ENCODE data around the gene ERBB2.
A peak's percentile ranks its signal among the peaks of the same experiment; 100 is the strongest.
"Not testable (repeated sequence)": the region's sequence is repeated elsewhere in the genome, so short reads cannot be mapped to it uniquely, and the experiment has no call there.

The ERBB2 gene

DNA sequence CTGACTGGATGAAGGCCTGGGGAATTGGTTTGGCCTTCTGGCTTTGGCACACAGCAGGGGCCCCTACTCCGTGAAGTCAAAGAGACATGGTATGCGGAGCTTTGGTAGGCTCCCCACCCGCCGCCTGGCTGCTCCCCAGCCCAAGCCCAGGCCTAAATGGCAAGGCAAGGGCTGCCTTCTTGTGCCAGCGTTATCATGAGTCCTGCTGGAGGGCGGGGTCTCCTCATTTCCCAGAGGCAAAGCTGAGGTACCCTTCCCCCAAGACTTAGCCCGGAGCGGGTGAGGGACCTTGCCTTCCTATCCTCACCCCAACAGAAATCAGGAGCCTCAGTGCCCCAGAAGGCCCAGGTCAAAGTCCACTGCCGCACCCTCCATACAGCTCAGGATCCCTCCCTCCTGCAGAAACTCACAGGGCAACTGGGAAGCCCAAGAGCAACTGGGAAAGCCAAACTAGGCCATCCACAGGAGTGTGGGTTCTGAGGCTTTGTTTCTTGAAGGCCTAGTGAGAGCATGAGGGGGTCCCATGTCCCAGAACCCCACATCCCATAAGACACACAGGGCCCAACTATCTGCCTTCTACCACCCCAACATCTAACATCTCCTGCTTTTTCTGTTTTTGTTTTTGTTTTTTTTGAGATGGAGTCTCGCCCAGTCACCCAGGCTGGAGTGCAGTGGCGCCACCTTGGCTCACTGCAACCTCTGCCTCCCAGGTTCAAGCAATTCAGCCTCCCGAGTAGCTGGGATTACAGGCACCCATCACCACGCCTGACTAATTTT is 21.3 kb upstream of the ERBB2 start:
- no peak for DNase-seq (ENCODE audit: low read depth in 2 of 2)

DNA sequence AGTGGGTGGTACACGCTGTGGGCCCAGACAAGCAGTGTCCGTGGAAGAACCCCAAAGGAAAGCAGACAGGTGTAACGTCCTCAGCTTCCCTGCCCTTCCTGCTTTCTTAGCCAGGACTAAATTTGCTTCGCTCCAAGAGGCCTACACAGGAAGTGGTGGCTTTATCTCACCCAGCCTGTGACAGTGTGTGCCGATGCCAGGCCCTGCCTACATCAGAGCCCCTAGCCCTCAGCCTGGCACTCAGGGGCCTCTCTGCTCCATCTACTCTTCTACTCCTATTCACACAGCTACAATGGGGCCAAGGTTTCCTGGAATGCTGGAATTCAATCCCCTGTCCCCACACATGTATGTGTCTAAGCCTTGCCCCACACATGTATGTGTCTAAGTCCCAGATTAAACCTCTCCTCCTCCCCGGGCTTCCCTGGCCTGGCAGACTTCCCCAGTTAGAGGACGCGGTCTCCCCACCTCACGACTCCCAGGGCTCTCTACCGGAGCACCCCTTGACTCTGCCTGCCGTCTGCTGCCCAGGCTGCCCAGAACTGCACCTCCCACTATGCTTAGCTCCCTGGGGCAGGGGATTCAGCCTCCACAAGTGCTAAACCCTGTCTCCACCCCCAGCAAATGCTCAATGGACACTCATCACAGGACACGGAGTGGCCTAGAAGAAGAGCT is 20.2 kb upstream of the ERBB2 start:
- peak in 1 of 2 donors; percentile 12 for DNase-seq (ENCODE audit: low read depth in 2 of 2)

DNA sequence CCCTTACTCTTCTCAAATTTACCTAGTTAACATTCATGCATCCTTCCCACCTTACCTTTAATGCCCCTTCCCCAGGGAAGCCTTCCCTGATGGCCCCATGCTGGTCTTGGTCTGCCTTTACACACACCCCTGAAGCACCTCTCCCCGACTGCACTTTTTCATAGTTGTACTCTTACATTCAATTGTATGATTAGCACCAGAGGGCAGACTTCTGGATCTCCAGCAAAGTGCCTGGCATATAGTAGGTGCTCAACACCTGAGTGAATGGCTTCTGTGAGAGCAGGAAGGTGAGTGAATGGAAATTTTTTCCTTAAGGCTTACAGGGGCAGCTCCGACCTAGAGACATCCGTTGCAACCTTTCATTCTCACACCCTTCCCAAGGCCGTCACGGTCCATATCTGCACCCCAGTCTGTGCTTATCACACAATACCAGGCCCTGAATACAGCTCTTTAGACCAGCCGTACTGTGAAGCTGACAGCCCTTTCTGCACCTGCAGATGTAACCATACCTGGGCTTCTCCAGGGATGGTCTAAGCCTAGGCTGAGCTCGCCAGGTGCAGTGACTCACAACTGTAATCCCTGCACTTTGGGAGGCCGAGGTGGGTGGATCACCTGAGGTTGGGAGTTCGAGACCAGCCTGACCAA is 16.4 kb upstream of the ERBB2 start:
- DNase-seq (ENCODE audit: low read depth in 2 of 2), result no peak

DNA sequence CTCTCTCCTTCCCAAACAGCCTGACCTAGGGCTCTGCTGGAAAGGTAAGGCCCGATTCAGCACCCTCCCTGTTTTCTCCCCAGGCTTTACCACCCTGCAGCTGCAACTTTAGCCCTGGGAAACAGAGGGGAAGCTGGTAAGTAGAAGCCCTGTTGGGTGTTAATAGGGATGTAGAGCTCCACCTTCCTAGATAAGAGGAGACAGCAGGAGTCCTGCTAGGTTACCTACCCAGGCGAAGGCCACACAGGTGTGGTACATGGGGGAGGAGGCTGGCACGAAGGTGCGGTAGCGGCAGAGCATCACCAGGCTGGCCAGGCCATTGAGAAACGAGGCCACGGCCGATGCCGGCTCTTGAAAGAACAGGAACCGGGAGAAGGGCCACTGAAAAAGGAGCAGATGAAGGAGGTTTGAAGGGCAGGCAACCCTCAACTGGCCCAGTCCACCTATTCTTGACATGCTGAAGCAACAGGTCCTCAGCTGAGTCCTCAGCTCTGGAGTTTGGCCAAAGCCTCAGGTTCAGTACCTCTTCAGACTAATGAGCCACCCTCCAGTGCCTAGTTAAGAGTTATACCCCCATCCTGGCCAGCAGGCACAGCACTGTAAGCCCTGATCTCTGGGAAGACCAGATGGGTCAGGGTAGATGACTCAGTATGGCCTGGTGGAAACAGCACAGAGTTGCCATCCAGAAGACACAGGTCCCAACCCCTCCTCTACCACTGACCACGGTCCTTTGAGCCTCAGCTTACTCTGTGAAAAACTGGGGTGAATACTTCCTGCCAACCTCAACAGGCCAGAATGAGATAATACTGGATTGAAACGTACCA is 15.3 kb upstream of the ERBB2 start:
- no peak for DNase-seq (ENCODE audit: low read depth in 2 of 2)

DNA sequence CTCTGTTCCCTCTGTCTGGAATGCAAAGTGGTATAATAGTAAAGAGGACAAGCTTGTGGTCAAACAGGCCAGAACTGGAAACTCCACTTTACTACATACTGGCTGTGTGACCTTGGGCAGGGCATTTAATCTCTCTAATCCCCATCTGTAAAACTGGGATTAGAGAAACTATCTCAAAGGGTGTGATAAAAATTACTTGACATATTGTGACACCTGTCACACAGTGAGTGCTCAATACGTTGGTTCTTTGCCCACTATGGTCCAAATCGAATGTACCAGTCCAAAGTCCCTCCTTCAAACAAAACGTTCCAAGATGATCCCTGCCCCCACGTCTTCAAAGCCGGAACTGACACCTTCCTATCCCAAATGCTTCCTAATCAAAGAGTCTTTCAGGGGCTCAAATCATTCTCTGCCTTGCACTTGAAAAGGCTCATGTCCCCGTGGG is 12.7 kb upstream of the ERBB2 start:
- DNase-seq (ENCODE audit: low read depth in 2 of 2), result no peak

DNA sequence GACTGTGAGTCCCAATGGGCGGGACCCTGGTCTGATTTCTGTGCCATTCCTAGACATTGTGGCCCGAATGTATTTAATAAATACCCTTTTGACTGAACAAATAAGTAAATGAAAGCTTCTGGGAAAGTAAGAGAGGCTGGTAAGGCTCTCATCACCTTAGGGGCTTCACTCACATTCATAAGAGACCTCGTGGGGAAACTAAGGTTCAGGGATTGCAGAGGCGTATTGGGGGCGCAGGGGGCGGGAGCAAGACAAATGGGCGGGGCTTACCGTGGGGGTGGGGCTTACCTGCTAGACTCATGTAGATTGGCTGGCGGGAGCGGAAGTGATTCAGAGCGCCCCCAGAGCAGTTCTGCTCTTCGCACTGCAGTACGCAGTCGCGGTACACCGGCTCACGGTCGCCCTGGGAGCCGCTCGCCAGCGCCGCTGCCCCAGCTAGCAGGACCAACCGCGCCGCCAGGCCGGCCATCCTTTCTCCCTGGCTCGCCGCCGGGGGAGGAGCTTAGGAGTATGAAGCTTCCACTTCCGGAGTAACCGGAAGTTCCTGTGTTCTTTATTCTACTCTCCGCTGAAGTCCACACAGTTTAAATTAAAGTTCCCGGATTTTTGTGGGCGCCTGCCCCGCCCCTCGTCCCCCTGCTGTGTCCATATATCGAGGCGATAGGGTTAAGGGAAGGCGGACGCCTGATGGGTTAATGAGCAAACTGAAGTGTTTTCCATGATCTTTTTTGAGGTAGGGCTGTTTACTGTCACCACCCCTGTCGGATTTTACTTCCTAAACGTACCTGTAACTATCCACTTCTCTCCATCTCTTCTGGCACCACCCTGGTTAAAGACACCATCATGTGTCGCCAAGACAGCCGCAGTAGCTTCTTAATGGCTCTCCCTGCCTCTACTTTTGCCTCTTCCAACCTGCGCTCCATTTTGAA is 12.1 kb upstream of the ERBB2 start, which contains the start of gene PGAP3:
PGAP3 (minus strand) TSS at position 512 of the 929 bp plus-strand sequence; CDS start at position 469, 43 bp downstream.
- DNase-seq (ENCODE audit: low read depth in 2 of 2), result peak; percentile 61 to 73

DNA sequence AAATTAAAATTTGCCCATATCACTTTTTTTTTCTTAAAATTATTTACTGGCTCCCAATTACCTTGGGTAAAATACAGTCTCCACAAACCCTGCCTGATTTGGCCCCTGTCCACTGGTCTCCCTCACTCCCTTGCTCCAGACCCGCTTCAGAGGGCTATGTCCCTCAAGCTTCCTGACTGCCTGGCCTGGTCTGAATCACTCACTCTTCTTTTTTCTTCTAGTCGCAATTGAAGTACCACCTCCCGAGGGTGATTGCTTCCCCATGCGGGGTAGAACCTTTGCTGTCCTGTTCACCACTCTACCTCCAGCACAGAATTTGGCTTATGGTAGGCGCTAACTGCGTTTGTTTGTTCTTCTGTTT is 11.4 kb upstream of the ERBB2 start:
- DNase-seq (ENCODE audit: low read depth in 2 of 2), result no peak

DNA sequence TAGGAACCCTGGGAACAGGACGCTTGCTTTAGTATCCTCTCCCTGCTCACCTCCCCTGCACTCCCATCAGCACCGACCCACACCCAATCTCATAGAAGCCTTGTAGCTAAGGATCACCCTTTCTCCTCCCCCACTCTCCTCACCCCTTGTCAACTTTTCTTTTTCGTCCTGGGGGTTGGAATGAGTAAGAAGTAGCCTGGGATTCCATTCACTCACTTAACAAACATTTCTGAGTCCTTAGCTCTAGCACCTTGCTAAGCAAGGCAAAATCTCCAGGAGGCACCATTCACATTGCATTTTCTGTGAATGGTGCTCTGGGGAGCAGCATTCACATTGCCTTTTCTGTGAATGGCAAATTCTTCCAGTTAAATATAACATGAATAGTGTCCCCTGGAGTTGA is 10.9 kb upstream of the ERBB2 start:
- DNase-seq (ENCODE audit: low read depth in 2 of 2), result no peak

DNA sequence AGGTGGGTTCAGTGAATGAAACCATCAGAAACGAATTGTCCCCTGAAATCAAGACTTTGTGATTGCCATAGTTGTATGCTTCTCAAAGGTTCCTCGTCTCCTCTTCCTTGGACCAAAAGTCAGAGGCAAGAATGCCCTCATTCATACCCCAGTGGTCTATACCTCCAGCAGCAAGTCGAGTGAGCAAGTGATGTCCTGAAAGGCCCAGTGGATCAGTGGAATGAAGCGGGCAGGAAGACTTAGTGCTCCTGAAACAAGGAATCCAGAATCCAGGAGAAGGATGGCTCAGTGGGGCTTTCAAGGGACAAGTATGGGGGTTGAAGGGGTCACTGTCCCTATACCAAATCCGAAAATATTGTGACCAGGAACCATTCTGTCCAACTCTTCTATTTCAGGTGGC is 5.3 kb upstream of the ERBB2 start:
- DNase-seq (ENCODE audit: low read depth in 2 of 2), result no peak

DNA sequence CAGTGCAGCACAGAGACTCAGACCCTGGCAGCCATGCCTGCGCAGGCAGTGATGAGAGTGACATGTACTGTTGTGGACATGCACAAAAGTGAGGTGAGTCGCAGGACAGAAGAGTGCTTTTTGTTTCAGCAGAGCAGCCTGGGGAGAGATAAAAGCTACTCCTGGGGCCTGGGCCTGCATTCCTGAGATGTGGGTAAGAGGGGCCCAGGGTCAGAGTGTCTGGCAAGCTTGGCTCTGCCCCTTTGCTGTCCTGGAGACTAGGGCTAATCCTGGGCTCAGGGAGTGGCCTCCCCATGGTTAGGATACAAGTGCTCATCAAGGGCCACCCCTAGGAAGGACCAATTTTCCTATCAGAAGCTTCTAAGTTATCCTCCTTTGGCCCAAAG is 4.8 kb upstream of the ERBB2 start:
- DNase-seq (ENCODE audit: low read depth in 2 of 2), result no peak

DNA sequence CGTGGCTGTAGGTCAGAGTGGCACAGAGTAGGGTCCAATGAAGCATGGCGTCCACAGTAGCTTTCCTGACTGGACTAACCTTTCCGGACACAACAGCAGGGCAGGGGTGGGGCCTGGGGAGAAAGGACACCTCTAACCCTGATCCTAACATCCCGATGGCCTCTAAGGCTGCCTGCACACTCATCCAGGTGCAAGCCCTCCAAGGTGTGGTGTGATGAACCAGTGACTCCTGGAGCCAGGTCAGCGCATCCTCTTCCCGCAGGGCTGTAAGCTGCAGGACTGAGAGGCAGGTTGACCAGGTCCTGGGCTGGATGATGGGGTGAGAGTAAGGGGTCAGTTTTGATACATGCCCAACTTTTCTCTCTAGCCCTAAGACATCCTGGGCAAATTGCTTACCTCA is 3.1 kb upstream of the ERBB2 start:
- no peak for DNase-seq (ENCODE audit: low read depth in 2 of 2)

DNA sequence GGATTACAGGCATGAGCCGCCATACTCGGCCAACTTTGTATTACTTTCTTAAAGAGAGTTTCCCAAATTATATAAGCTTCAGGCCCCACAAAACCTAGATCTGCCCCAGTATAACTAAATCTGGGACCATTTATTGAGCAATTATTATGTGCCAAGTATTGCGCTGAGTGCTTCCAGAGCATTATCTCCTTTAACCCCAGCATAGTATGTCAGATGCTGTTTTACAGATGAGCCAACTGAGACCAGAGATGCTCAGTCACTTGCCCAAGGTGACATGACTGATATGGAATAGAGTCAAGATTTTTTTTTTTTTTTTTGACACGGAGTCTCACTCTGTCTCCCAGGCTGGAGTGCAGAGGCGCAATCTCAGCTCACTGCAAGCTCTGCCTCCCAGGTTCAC is 1.9 kb upstream of the ERBB2 start:
- DNase-seq (ENCODE audit: low read depth in 2 of 2), result no peak

DNA sequence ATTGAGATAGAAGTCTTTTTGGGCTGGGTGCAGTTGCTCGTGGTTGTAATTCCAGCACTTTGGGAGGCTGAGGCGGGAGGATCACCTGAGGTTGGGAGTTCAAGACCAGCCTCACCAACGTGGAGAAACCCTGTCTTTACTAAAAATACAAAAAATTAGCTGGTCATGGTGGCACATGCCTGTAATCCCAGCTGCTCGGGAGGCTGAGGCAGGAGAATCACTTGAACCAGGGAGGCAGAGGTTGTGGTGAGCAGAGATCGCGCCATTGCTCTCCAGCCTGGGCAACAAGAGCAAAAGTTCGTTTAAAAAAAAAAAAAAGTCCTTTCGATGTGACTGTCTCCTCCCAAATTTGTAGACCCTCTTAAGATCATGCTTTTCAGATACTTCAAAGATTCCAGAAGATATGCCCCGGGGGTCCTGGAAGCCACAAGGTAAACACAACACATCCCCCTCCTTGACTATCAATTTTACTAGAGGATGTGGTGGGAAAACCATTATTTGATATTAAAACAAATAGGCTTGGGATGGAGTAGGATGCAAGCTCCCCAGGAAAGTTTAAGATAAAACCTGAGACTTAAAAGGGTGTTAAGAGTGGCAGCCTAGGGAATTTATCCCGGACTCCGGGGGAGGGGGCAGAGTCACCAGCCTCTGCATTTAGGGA is 577 bp upstream of the ERBB2 start:
- not testable (repeated sequence) for DNase-seq (ENCODE audit: low read depth in 2 of 2)

DNA sequence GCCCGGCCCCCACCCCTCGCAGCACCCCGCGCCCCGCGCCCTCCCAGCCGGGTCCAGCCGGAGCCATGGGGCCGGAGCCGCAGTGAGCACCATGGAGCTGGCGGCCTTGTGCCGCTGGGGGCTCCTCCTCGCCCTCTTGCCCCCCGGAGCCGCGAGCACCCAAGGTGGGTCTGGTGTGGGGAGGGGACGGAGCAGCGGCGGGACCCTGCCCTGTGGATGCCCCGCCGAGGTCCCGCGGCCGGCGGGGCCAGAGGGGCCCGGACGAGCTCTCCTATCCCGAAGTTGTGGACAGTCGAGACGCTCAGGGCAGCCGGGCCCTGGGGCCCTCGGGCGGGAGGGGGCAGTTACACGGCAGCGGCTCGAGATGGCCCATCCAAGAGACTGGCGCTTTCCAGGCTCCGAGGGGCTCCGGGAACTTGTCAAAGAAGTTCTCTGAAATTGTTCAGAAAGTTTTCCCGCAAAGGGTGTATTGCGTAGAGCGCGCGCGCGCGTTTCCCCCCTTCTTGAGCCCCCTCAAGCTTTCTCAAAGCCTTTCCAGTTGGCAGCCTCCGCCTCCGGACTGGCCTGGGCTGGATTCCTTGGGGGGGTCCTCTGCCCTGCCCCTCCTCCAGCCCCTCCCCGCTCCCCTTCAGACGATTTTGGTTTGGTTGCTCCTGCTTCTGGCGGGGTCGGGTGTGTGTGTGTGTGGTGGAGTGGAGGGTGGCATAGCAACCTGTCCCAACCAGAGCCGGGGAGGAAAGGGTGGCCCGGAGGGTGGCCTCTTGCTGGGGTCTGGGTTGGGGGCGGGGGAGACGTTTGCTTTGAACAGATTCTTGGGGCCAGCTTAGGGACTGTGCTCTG is 504 bp downstream of the ERBB2 start:
- no peak for DNase-seq (ENCODE audit: low read depth in 2 of 2)

DNA sequence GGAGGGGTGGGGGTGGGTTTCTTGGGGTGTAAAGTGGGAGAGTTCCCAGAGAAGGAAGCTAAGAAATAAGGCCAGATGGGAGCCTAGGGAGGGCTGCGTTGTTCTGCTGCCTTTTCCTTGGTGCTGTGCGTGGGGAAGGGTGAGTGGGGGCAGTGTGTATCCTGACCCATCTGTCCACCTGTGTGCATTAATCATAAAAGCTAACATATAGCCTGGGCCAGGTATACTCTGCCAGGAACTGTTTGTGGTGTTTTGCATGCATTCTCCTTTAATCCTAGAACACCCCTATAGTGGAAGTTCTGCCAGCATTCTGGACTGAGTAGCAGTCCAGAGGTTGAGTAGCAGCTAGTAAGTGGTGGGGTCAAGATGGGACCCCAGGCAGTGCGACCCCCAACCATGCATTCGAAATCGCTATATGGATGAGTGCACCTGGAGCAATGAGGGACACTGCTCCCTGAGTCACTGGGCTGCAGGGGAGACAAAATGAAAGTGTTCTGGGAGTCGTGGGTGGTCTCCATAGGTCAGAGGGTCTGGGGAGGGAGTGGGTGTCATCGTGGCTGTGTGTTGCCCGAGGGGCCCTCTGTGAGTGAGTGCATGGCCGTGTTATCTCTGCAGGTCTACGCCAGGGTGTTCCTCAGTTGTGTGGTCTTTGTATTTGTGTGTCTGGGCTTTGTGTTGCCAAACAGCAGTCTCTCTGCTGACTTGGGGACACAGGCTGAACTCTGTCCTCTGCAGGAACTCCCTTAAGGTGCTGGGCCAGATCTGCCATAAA is 1.3 kb downstream of the ERBB2 start:
- DNase-seq (ENCODE audit: low read depth in 2 of 2), result no peak

DNA sequence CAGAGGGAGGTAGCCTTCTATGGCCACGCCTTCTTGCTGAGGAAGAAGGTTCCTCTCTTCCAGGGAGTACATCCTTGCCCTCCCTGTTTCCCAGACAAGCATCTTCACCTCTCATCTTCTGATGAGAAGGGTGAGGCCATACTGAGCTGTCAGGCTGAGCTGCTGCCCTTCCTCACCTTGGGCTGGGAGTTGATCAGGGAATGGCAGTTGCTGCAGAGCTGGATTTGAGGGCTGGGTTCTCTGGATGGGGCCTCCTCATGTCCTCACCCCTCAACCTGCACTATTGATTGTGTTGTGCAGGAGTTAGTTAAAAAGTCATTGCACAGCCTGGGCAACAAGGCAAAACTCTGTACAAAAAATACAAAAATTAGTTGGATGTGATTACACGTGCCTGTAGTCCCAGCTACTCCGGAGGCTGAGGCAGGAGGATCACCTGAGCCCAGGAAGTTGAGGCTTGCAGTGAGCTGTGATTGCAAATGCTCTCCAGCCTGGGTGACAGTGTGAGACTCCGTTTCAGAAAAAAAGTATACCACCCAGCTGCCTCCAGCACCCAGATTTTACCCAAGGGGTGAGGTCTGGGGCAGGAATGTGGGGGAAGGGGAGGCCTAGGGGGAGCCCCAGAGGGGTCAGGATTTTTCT is 2.0 kb downstream of the ERBB2 start:
- DNase-seq (ENCODE audit: low read depth in 2 of 2), result no peak

DNA sequence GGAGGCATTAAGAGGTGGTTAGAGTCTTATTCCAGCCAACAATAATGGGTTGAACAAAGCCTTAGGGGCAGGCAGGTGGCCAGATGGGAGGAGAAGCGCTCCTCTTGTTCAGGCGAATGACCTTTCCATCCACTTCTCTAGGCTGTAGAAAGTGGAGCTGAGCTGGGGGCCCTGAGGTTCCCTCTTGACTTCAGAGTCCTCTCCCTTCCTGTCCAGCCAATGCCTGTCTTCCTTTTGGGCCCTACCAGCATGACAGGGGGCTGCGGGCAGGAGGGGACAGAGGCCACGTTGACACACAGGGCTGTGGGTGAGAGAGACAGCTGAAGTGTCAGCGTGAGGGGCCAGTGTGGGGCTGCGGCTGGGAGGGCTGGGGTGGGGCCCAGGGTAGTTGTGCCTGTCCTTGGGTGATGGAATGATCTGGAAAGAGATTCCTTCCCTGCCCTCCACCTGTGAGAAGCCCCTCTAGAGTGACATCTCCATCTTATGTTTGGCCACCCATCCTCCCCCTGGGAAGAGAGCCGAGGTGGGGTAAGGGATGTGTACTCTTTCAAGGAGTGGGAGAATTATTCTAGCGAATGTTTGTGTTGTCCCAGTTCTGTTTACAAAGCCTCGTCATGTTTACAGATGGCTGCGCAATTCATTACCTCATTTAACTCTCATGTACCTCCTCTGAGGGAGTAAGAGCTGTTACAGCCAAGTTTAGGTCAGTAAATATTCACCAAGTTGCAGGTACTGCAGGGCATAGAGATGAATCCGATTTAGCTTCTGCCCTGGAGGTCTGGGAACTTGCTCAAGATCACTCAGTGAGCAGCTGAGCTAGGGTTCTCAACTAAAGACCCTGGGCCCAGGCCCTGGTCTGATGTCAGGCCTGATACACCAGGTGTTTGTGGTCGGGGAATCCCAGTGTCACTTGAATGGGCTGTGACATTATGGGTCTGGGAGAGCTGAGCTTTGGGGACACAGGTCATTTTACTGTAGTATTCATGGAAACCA is 3.3 kb downstream of the ERBB2 start:
- no peak for DNase-seq (ENCODE audit: low read depth in 2 of 2)

All from stimulated activated CD8-positive, alpha-beta memory T cell treated with anti-CD3 and anti-CD28 coated beads, Interleukin-15, amount 100 ng/mL, for 4 hours (primary cell).